HepG2 (cell line): ENCODE results near the gene C2orf78. TPM values are rescaled to one million over a fixed set of nuclear protein-coding genes. Genes with fewer than 3 reads are reported as not detected.

ENCODE experiments used
- ATRX ChIP-seq: sonication (generic); formaldehyde crosslinking; IDR thresholded peaks from 2 replicates; pipeline ENCODE4 v1.4.0; 2020; ENCODE audit warnings: missing genetic modification reagents, borderline replicate concordance
- BCL6 ChIP-seq: IDR thresholded peaks from 2 replicates; pipeline ENCODE4 v1.6.1; 2016; ENCODE audit warnings: missing genetic modification reagents, missing compliant biosample characterization
- CBX5 ChIP-seq: sonication (generic); formaldehyde crosslinking; IDR thresholded peaks from 2 replicates; pipeline ENCODE4 v1.4.0; 2020; ENCODE audit warnings: missing genetic modification reagents, borderline replicate concordance
- KDM4B ChIP-seq: sonication (generic); formaldehyde crosslinking; IDR thresholded peaks from 2 replicates; pipeline ENCODE4 v1.4.0; 2020; ENCODE audit warnings: missing genetic modification reagents
- LCORL ChIP-seq, 2 experiments: fragments of 450-650 bp in 1 of 2; sonication (generic) in 1 of 2; formaldehyde crosslinking in 1 of 2; IDR thresholded peaks; 2 replicates each; pipeline versions ENCODE4 v1.5.0 to v1.6.1; 2017 to 2020; ENCODE audit warnings: antibody characterized with exemption in 1 of 2, missing genetic modification reagents in 1 of 2
- NKX3-1 ChIP-seq: sonication (generic); formaldehyde crosslinking; IDR thresholded peaks from 2 replicates; pipeline ENCODE4 v1.5.0; 2020; ENCODE audit warnings: missing genetic modification reagents
- PAXIP1 ChIP-seq: sonication (generic); formaldehyde crosslinking; conservative IDR thresholded peaks from 2 replicates; pipeline ENCODE4 v1.4.0; 2020; ENCODE audit warnings: mild to moderate bottlenecking, missing genetic modification reagents, moderate library complexity
- RAD21 ChIP-seq: fragments of 450-650 bp; formaldehyde crosslinking; IDR thresholded peaks from 2 replicates; pipeline ENCODE4 v1.5.0; 2020; ENCODE audit warnings: mild to moderate bottlenecking
- SALL1 ChIP-seq: sonication (generic); formaldehyde crosslinking; IDR thresholded peaks from 2 replicates; pipeline ENCODE4 v1.8.0; 2022; ENCODE audit warnings: mild to moderate bottlenecking, missing genetic modification reagents
- SATB2 ChIP-seq: sonication (generic); formaldehyde crosslinking; IDR thresholded peaks from 2 replicates; pipeline ENCODE4 v1.5.0; 2020; ENCODE audit warnings: missing genetic modification reagents
- SP2 ChIP-seq: sonication (generic); formaldehyde crosslinking; IDR thresholded peaks from 2 replicates; pipeline ENCODE4 v1.5.1; 2020; ENCODE audit warnings: mild to moderate bottlenecking, missing genetic modification reagents
- ZBTB39 ChIP-seq: sonication (generic); formaldehyde crosslinking; IDR thresholded peaks from 2 replicates; pipeline ENCODE4 v1.5.0; 2020; ENCODE audit warnings: missing genetic modification reagents
- ZFP90 ChIP-seq: sonication (generic); formaldehyde crosslinking; IDR thresholded peaks from 2 replicates; pipeline ENCODE4 v1.8.0; 2022; ENCODE audit warnings: missing genetic modification reagents, mild to moderate bottlenecking, inconsistent platforms, borderline replicate concordance
- ZNF224 ChIP-seq: sonication (generic); formaldehyde crosslinking; IDR thresholded peaks from 2 replicates; pipeline ENCODE4 v1.5.0; 2020; ENCODE audit warnings: mild to moderate bottlenecking, missing genetic modification reagents
- ZNF432 ChIP-seq: sonication (generic); formaldehyde crosslinking; IDR thresholded peaks from 2 replicates; pipeline ENCODE4 v1.5.0; 2020; ENCODE audit warnings: missing genetic modification reagents, mild to moderate bottlenecking, borderline replicate concordance
- ZNF792 ChIP-seq: IDR thresholded peaks from 2 replicates; pipeline ENCODE4 v1.6.1; 2016
- polyA plus RNA-seq, 8 experiments: library from polyadenylated mRNA; depleted of rRNA in 3 of 8; stranded (reverse) in 7 of 8; unstranded in 1 of 8; fragments of >200 nt; fragmentation: Illumina TruSeq in 4 of 8; extraction: Trizol in 4 of 8; gene quantifications; 2 replicates each; pipeline versions ENCODE4 v1.2.1 to v1.2.3, GENCODE V29; 2011 to 2016; ENCODE audit warnings: low read depth in 4 of 8, missing spikeins in 1 of 8, mixed read lengths in 1 of 8; ENCODE audit not compliant: insufficient read depth in 1 of 8
- total RNA-seq, 5 experiments: library from RNA; depleted of rRNA; stranded (reverse); fragments of >200 nt; fragmentation: Illumina TruSeq; extraction: Trizol; gene quantifications; 2 replicates each; pipeline ENCODE4 v1.2.3, GENCODE V29; 2016; ENCODE audit warnings: low read depth in 1 of 5
- TF ChIP-seq, protein P1 (sequence below): sonication (generic); formaldehyde crosslinking; IDR thresholded peaks from 2 replicates; pipeline ENCODE4 v1.9.0; 2022; ENCODE audit warnings: low read depth, missing genetic modification reagents
- TF ChIP-seq, protein P2 (sequence below): sonication (generic); formaldehyde crosslinking; IDR thresholded peaks from 2 replicates; pipeline ENCODE4 v1.4.0; 2020; ENCODE audit warnings: missing genetic modification reagents
- TF ChIP-seq, protein P3 (sequence below): sonication (generic); formaldehyde crosslinking; IDR thresholded peaks from 2 replicates; pipeline ENCODE4 v1.9.0; 2022; ENCODE audit warnings: missing genetic modification reagents, mild to moderate bottlenecking, borderline replicate concordance

Gene C2orf78
- total and polyA plus RNA-seq, 2 of the 13 experiments (the other 11 are each of a cell fraction or from before 2014, with no cell fraction given), result not detected

DNA sequence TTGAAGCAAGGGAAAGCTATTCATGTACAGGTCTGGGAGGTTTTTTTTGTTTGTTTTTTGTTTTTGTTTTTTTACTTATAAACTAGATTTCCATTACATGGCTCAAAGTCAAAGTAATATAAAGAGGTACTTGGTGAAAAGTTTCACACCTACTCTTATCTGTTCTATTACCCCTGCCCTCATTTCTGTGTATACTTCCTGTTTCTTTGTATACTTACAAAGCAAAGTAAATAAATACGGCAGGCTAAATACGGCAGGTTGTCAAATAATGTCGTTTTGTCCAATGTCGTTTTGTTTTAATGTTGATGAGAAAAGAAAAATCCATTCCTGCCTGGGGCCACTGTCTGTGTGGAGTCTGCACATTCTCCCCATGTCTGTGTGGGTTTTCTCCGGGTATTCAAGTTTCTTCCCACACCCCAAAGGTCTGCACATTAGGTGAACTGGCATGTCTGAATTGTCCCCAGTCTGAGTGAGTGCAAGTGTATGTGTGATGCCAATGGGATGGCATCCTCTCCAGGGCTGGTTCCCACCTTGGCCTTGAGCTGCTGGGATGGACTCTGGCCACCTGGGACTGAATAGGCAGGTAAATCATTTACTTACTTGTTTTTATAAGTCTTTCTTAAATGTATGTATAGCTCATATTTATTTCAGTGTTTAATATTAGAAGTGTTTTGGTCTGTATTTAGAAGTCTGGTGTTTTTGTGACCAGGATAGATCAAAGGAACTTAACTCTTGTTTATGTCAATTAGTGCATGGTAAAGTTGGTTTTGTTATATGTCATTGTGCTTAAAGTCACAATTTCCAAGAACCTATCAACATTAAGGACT lies 58.1 kb downstream of the C2orf78 start (continued):
- TF ChIP-seq, protein P1, sequence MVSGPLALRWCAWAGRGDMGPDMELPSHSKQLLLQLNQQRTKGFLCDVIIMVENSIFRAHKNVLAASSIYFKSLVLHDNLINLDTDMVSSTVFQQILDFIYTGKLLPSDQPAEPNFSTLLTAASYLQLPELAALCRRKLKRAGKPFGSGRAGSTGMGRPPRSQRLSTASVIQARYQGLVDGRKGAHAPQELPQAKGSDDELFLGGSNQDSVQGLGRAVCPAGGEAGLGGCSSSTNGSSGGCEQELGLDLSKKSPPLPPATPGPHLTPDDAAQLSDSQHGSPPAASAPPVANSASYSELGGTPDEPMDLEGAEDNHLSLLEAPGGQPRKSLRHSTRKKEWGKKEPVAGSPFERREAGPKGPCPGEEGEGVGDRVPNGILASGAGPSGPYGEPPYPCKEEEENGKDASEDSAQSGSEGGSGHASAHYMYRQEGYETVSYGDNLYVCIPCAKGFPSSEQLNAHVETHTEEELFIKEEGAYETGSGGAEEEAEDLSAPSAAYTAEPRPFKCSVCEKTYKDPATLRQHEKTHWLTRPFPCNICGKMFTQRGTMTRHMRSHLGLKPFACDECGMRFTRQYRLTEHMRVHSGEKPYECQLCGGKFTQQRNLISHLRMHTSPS (CRISPR knock-in tag), result 0 out of 2 replicates have a peak, but pooled peaks have one; percentile 72
- TF ChIP-seq ZNF792 (peak; percentile 17; the same call in 1 of the 2 replicates), KDM4B (CRISPR knock-in tag) (no peak), PAXIP1 (CRISPR knock-in tag) (peak; percentile 78), SP2 (CRISPR knock-in tag) (no peak), ZNF432 (no peak), SALL1 (CRISPR knock-in tag) (peak; percentile 83), ATRX (no peak), SATB2 (CRISPR knock-in tag) (no peak), BCL6 (no peak), ZNF224 (CRISPR knock-in tag) (no peak), ZFP90 (CRISPR knock-in tag) (0 out of 2 replicates have a peak, but pooled peaks have one; percentile 52), LCORL (IDR thresholded peaks at IDR 0.05) (no peak), LCORL (CRISPR knock-in tag; IDR thresholded peaks at IDR 0.05) (0 out of 2 replicates have a peak, but pooled peaks have one; percentile 42), ZBTB39 (CRISPR knock-in tag) (no peak), RAD21 (CRISPR knock-in tag) (no peak), NKX3-1 (CRISPR knock-in tag) (no peak), CBX5 (CRISPR knock-in tag) (no peak)
- TF ChIP-seq, protein P2, sequence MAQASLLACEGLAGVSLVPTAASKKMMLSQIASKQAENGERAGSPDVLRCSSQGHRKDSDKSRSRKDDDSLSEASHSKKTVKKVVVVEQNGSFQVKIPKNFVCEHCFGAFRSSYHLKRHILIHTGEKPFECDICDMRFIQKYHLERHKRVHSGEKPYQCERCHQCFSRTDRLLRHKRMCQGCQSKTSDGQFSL, result no peak
- TF ChIP-seq, protein P3, sequence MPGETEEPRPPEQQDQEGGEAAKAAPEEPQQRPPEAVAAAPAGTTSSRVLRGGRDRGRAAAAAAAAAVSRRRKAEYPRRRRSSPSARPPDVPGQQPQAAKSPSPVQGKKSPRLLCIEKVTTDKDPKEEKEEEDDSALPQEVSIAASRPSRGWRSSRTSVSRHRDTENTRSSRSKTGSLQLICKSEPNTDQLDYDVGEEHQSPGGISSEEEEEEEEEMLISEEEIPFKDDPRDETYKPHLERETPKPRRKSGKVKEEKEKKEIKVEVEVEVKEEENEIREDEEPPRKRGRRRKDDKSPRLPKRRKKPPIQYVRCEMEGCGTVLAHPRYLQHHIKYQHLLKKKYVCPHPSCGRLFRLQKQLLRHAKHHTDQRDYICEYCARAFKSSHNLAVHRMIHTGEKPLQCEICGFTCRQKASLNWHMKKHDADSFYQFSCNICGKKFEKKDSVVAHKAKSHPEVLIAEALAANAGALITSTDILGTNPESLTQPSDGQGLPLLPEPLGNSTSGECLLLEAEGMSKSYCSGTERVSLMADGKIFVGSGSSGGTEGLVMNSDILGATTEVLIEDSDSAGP (CRISPR knock-in tag), result no peak
